GM23248 (cell line): ENCODE results near the gene KIAA0586. TPM values are rescaled to one million over a fixed set of nuclear protein-coding genes. Genes with fewer than 3 reads are reported as not detected.
"Not testable (repeated sequence)": the region's sequence is repeated elsewhere in the genome, so short reads cannot be mapped to it uniquely, and the experiment has no call there.

Source experiments
- DNase-seq: peaks from one replicate; pipeline ENCODE4 v3.0.0-alpha.2; 2015
- H2AFZ ChIP-seq: fragments of 200-600 bp; sonication (generic); 2 replicates; pipeline ENCODE4 v1.6.1; 2016; ENCODE audit warnings: antibody characterized with exemption
- H3F3A ChIP-seq: fragments of 200-600 bp; sonication (generic); 2 replicates; pipeline ENCODE4 v1.6.1; 2016; ENCODE audit warnings: mild to moderate bottlenecking, antibody characterized with exemption, mixed run types; ENCODE audit not compliant: insufficient read depth
- H3K27ac ChIP-seq: fragments of 200-600 bp; sonication (generic); 2 replicates; pipeline ENCODE4 v1.5.1; 2016; ENCODE audit warnings: mild to moderate bottlenecking
- H3K27me3 ChIP-seq: fragments of 200-600 bp; sonication (generic); replicated peaks from 2 replicates; pipeline ENCODE4 v1.6.1; 2016; ENCODE audit warnings: mild to moderate bottlenecking; ENCODE audit not compliant: insufficient read depth
- H3K36me3 ChIP-seq: fragments of 200-600 bp; sonication (generic); 2 replicates; pipeline ENCODE4 v1.6.1; 2016; ENCODE audit warnings: low read depth, mild to moderate bottlenecking
- H3K4me1 ChIP-seq: fragments of 200-600 bp; sonication (generic); 2 replicates; pipeline ENCODE4 v1.6.1; 2016; ENCODE audit warnings: mild to moderate bottlenecking; ENCODE audit not compliant: insufficient read depth
- H3K4me2 ChIP-seq: fragments of 200-600 bp; sonication (generic); one replicate; pipeline ENCODE4 v1.6.1; 2016; ENCODE audit warnings: mild to moderate bottlenecking; ENCODE audit not compliant: unreplicated experiment
- H3K4me3 ChIP-seq: fragments of 200-600 bp; sonication (generic); 2 replicates; pipeline ENCODE4 v1.5.1; 2016; ENCODE audit warnings: mild to moderate bottlenecking
- H3K79me2 ChIP-seq: fragments of 200-600 bp; sonication (generic); 2 replicates; pipeline ENCODE4 v1.6.1; 2016; ENCODE audit warnings: mild to moderate bottlenecking; ENCODE audit not compliant: insufficient read depth
- H3K9ac ChIP-seq: fragments of 200-600 bp; sonication (generic); 2 replicates; pipeline ENCODE4 v1.6.1; 2016; ENCODE audit warnings: mild to moderate bottlenecking
- H3K9me2 ChIP-seq: fragments of 200-600 bp; sonication (generic); 2 replicates; pipeline ENCODE4 v1.6.1; 2016; ENCODE audit warnings: mixed run types, mild to moderate bottlenecking, moderate library complexity; ENCODE audit not compliant: insufficient read depth
- H3K9me3 ChIP-seq: fragments of 200-600 bp; sonication (generic); one replicate; pipeline ENCODE4 v1.6.1; 2017; ENCODE audit warnings: low read depth
- H4K20me1 ChIP-seq: fragments of 200-600 bp; sonication (generic); 2 replicates; pipeline ENCODE4 v1.6.0; 2016; ENCODE audit not compliant: insufficient read depth
- EZH2 ChIP-seq: fragments of 200-600 bp; sonication (generic); IDR thresholded peaks from 2 replicates; pipeline ENCODE4 v1.6.1; 2018; ENCODE audit warnings: antibody characterized with exemption, mild to moderate bottlenecking; ENCODE audit not compliant: insufficient read depth, poor library complexity, severe bottlenecking
- EZH2phosphoT487 ChIP-seq: fragments of 200-600 bp; sonication (generic); IDR thresholded peaks from 2 replicates; pipeline ENCODE4 v1.6.1; 2018; ENCODE audit warnings: antibody characterized with exemption, moderate library complexity, mild to moderate bottlenecking, low read depth; ENCODE audit not compliant: insufficient read depth
- WGBS, 2 experiments: methylation state at CpG; one replicate each; pipeline ENCODE4 v1.1.6; 2015 to 2017; ENCODE audit warnings: low lambda C conversion rate in 2 of 2, low coverage in 1 of 2; ENCODE audit errors: missing lambda C conversion rate in 2 of 2; 5-methylcytosine and 5-hydroxymethylcytosine counted together
- in situ Hi-C: fragments of 300-500 bp; cut with MboI; formaldehyde crosslinking; loops from 2 replicates; pipeline ENCODE4 v1.15.0; 2020
- polyA plus RNA-seq: library from polyadenylated mRNA; unstranded; fragments of >200 nt; fragmentation: Nextera tagmentation; extraction: Ambion mirVana; gene quantifications from 2 replicates; pipeline ENCODE4 v1.2.1, GENCODE V29; 2016
- total RNA-seq: library from RNA; depleted of rRNA; stranded (reverse); fragments of >200 nt; shearing (Covaris generic); gene quantifications from 2 replicates; pipeline ENCODE4 v1.2.3, GENCODE V29; 2014

KIAA0586 gene
- total and polyA plus RNA-seq, 2 experiments from 2014 or later = 10.5 to 16.8 TPM

GRCh38 chr14:58414845-58415244 lies 12.7 kb upstream of the KIAA0586 start:
- in situ Hi-C loops = no loop called here
- Histone ChIP-seq H3K27ac (no peak overlapping the region), H3K9me2 (no peaks in the 10 kb centered on the region), H3F3A (no peaks in the 10 kb centered on the region), H3K4me3 (no peak overlapping the region), H3K9ac (no peak overlapping the region), H3K36me3 (peaks cover 45% of the 10 kb centered on the region), H4K20me1 (0 out of 2 replicates have a peak, but pooled peaks cover 3% of the 10 kb centered on the region), H3K27me3 (no peaks in the 10 kb centered on the region), H3K4me2 (no peak overlapping the region), H2AFZ (no peak overlapping the region), H3K79me2 (peaks cover 64% of the 10 kb centered on the region), H3K9me3 (no peaks in the 10 kb centered on the region), H3K4me1 (no peaks in the 10 kb centered on the region)
- no peak for DNase-seq
- 100% methylated on average over 1 of the region's 1 CpG for WGBS, 2 experiments
- TF ChIP-seq EZH2 (no peak), EZH2phosphoT487 (no peak)

GRCh38 chr14:58415636-58416547 lies 11.6 kb upstream of the KIAA0586 start:
- Histone ChIP-seq H3K4me1 (no peaks in the 10 kb centered on the region), H3K9me2 (no peaks in the 10 kb centered on the region), H3K4me2 (no peak overlapping the region), H3K27me3 (no peaks in the 10 kb centered on the region), H3K4me3 (no peak overlapping the region), H3K9ac (no peak overlapping the region), H2AFZ (no peak overlapping the region), H3K79me2 (peaks cover 72% of the 10 kb centered on the region), H3K27ac (no peak overlapping the region), H3K9me3 (no peaks in the 10 kb centered on the region), H4K20me1 (0 out of 2 replicates have a peak, but pooled peaks cover 3% of the 10 kb centered on the region), H3F3A (no peaks in the 10 kb centered on the region), H3K36me3 (peaks cover 44% of the 10 kb centered on the region)
- TF ChIP-seq EZH2phosphoT487 (no peak), EZH2 (no peak)
- in situ Hi-C loops = no loop called here
- WGBS, 2 experiments = 95 to 98% methylated on average over 10 of the region's 10 CpGs
- peak; percentile 13 for DNase-seq

GRCh38 chr14:58416934-58417333 lies 10.6 kb upstream of the KIAA0586 start:
- H3K9ac ChIP-seq, H3K9me3 ChIP-seq, H3K27ac ChIP-seq, DNase-seq, H2AFZ ChIP-seq, H4K20me1 ChIP-seq, H3K4me2 ChIP-seq, H3K27me3 ChIP-seq, H3K4me1 ChIP-seq, H3F3A ChIP-seq, H3K9me2 ChIP-seq, in situ Hi-C loops, H3K4me3 ChIP-seq: not testable (repeated sequence)
- WGBS, 2 experiments = 100% methylated on average over 1 of the region's 1 CpG
- H3K79me2 ChIP-seq = peaks cover 82% of the 10 kb centered on the region
- H3K36me3 ChIP-seq = peaks cover 44% of the 10 kb centered on the region

GRCh38 chr14:58426670-58427280 lies 744 bp upstream of the KIAA0586 start:
- Histone ChIP-seq H3K27ac (peak overlapping the region; percentile 99), H3K27me3 (no peaks in the 10 kb centered on the region), H2AFZ (peak overlapping the region; percentile 100), H3K9ac (peak overlapping the region; percentile 98), H3K9me2 (no peaks in the 10 kb centered on the region), H3K36me3 (no peaks in the 10 kb centered on the region), H3F3A (peaks cover 24% of the 10 kb centered on the region), H4K20me1 (no peaks in the 10 kb centered on the region), H3K9me3 (no peaks in the 10 kb centered on the region), H3K4me1 (peaks cover 23% of the 10 kb centered on the region), H3K4me3 (peak overlapping the region; percentile 99), H3K4me2 (peak overlapping the region; percentile 94), H3K79me2 (peaks cover 65% of the 10 kb centered on the region)
- peak; percentile 72 for DNase-seq
- 1 to 2% methylated on average over 35 of the region's 35 CpGs for whole genome bisulfite sequencing, 2 experiments
- TF ChIP-seq EZH2phosphoT487 (no peak), EZH2 (no peak)
- in situ Hi-C loops = no loop called here
